Retina (tissue), 1 donor: ENCODE measurements around the gene EPS8L1.
A peak's percentile ranks its signal among the peaks of the same experiment; 100 is the strongest.

Source experiments
- DNase-seq: peaks from one replicate; pipeline ENCODE4 v3.0.0-alpha.2; 2016

EPS8L1 gene

GRCh38 chr19:55117663-55118391 lies 42.2 kb downstream of the EPS8L1 start:
- peak; percentile 96 for DNase-seq

GRCh38 chr19:55118401-55118991 lies 42.8 kb downstream of the EPS8L1 start:
- peak; percentile 91 for DNase-seq

- no peak for DNase-seq
Measured at GRCh38 chr19:55119053-55119452, 43.4 kb downstream of the EPS8L1 start.

GRCh38 chr19:55131421-55131820 lies 55.8 kb downstream of the EPS8L1 start:
- DNase-seq: no peak

GRCh38 chr19:55132453-55133129 lies 56.9 kb downstream of the EPS8L1 start:
- DNase-seq: no peak

- DNase-seq: no peak
Measured at GRCh38 chr19:55133639-55134444, 58.2 kb downstream of the EPS8L1 start.

GRCh38 chr19:55134736-55135135 lies 59.1 kb downstream of the EPS8L1 start:
- no peak for DNase-seq

GRCh38 chr19:55136399-55137102 lies 60.9 kb downstream of the EPS8L1 start:
- DNase-seq: no peak
